Fibroblast of lung (primary cell): ENCODE data around the gene DENND1A. TPM values are rescaled to one million over a fixed set of nuclear protein-coding genes. Genes with fewer than 3 reads are reported as not detected.

Source experiments
- DNase-seq, 2 donors: peaks; one replicate each; pipeline versions ENCODE4 v3.0.0 to v3.0.0-alpha.2; 2010; ENCODE audit warnings: low read depth in 2 of 2
- H2AFZ ChIP-seq: 2 replicates; pipeline ENCODE4 v1.5.1; 2012; ENCODE audit warnings: low read length, control low read depth, inconsistent platforms
- H3K27ac ChIP-seq: 2 replicates; pipeline ENCODE4 v1.5.1; 2011; ENCODE audit warnings: low read length, control low read depth; ENCODE audit not compliant: insufficient read depth
- H3K27me3 ChIP-seq: 2 replicates; pipeline ENCODE4 v1.5.1; 2011; ENCODE audit warnings: mild to moderate bottlenecking, low read length; ENCODE audit not compliant: control insufficient read depth, insufficient read depth
- H3K36me3 ChIP-seq: 2 replicates; pipeline ENCODE4 v1.5.1; 2011; ENCODE audit warnings: low read length; ENCODE audit not compliant: control insufficient read depth, insufficient read depth
- H3K4me1 ChIP-seq: 2 replicates; pipeline ENCODE4 v1.5.1; 2011; ENCODE audit warnings: low read length; ENCODE audit not compliant: control insufficient read depth, insufficient read depth; ENCODE audit errors: extremely low read depth
- H3K4me2 ChIP-seq: 2 replicates; pipeline ENCODE4 v1.5.1; 2011; ENCODE audit warnings: low read length, control low read depth; ENCODE audit not compliant: insufficient read depth; ENCODE audit errors: extremely low read depth
- H3K4me3 ChIP-seq, 4 experiments: fragments of 200-600 bp in 1 of 4; sonication (generic) in 1 of 4; replicated peaks in 1 of 4; 2 replicates each; pipeline ENCODE4 v1.5.1; 2011 to 2016; ENCODE audit warnings: low read length in 4 of 4, low read depth in 3 of 4, mild to moderate bottlenecking in 3 of 4, control low read depth in 2 of 4, inconsistent platforms in 1 of 4, mixed read lengths in 1 of 4; ENCODE audit not compliant: insufficient read depth in 1 of 4; ENCODE audit errors: control extremely low read depth in 1 of 4
- H3K79me2 ChIP-seq: 2 replicates; pipeline ENCODE4 v1.5.1; 2012; ENCODE audit warnings: mild to moderate bottlenecking, low read length, inconsistent platforms; ENCODE audit not compliant: control insufficient read depth, insufficient read depth
- H3K9ac ChIP-seq: 2 replicates; pipeline ENCODE4 v1.5.1; 2011; ENCODE audit warnings: mild to moderate bottlenecking, low read length, control low read depth; ENCODE audit not compliant: insufficient read depth
- H3K9me3 ChIP-seq: 2 replicates; pipeline ENCODE4 v1.5.1; 2012; ENCODE audit warnings: low read depth, low read length; ENCODE audit not compliant: control insufficient read depth, insufficient read depth
- H4K20me1 ChIP-seq: 2 replicates; pipeline ENCODE4 v1.5.1; 2011; ENCODE audit warnings: low read length; ENCODE audit not compliant: control insufficient read depth, insufficient read depth; ENCODE audit errors: extremely low read depth
- CTCF ChIP-seq, 2 donors: IDR thresholded peaks in 1 of 2; conservative IDR thresholded peaks in 1 of 2; 1 replicate in 1 of 2; 2 replicates in 1 of 2; pipeline ENCODE4 v1.5.1; 2011 to 2012; ENCODE audit warnings: low read length in 2 of 2, control low read depth in 1 of 2, inconsistent platforms in 1 of 2, low read depth in 1 of 2, mild to moderate bottlenecking in 1 of 2
- EZH2 ChIP-seq: IDR thresholded peaks from 2 replicates; pipeline ENCODE4 v1.5.1; 2012; ENCODE audit warnings: low read length, control low read depth, mild to moderate bottlenecking; ENCODE audit errors: missing control alignments
- polyA plus RNA-seq, 2 donors: library from polyadenylated mRNA; depleted of rRNA in 1 of 2; stranded (reverse) in 1 of 2; unstranded in 1 of 2; fragments of >200 nt; gene quantifications; 2 replicates each; pipeline ENCODE4 v1.2.1, GENCODE V29; 2011 to 2012; ENCODE audit warnings: missing spikeins in 1 of 2
- total RNA-seq: library from RNA; depleted of rRNA; stranded (reverse); fragments of >200 nt; gene quantifications from 2 replicates; pipeline ENCODE4 v1.2.1, GENCODE V29; 2014

DENND1A gene
- total and polyA plus RNA-seq, 2 donors (not counting 1 experiment from before 2014, with no cell fraction given), result 13.0 to 18.3 TPM

GRCh38 chr9:123828449-123828848 lies 101.5 kb downstream of the DENND1A start:
- Histone ChIP-seq H3K27ac (no peak overlapping the region), H3K4me2 (no peak overlapping the region), H3K27me3 (no peaks in the 10 kb centered on the region), H3K79me2 (no peaks in the 10 kb centered on the region), H2AFZ (no peak overlapping the region), H3K9ac (no peak overlapping the region), H3K4me3 (no peak overlapping the region), H3K36me3 (no peaks in the 10 kb centered on the region), H3K9me3 (no peaks in the 10 kb centered on the region), H3K4me1 (no peaks in the 10 kb centered on the region), H4K20me1 (peaks cover 2% of the 10 kb centered on the region)
- TF ChIP-seq EZH2, result no peak
- no peak for TF ChIP-seq CTCF (conservative IDR thresholded peaks at IDR 0.05 in 1 of 2, IDR thresholded peaks at IDR 0.05 in 1 of 2; ENCODE audit: low read depth in 1 of 2, low read length in 2 of 2)
- peak in 1 of 2 donors; percentile 16 for DNase-seq

- Histone ChIP-seq H3K9ac (no peak overlapping the region), H4K20me1 (peaks cover 2% of the 10 kb centered on the region), H3K27ac (no peak overlapping the region), H3K4me1 (no peaks in the 10 kb centered on the region), H2AFZ (no peak overlapping the region), H3K4me2 (no peak overlapping the region), H3K79me2 (no peaks in the 10 kb centered on the region), H3K9me3 (no peaks in the 10 kb centered on the region), H3K27me3 (no peaks in the 10 kb centered on the region), H3K36me3 (no peaks in the 10 kb centered on the region), H3K4me3 (no peak overlapping the region)
- TF ChIP-seq CTCF (conservative IDR thresholded peaks at IDR 0.05 in 1 of 2, IDR thresholded peaks at IDR 0.05 in 1 of 2; ENCODE audit: low read depth in 1 of 2, low read length in 2 of 2) (peak in 1 of 2 donors; percentile 25), EZH2 (no peak)
- DNase-seq, result peak; percentile 16 to 81
These were observed 104.4 kb downstream of the DENND1A start for GRCh38 chr9:123825342-123826060.

- TF ChIP-seq CTCF (conservative IDR thresholded peaks at IDR 0.05 in 1 of 2, IDR thresholded peaks at IDR 0.05 in 1 of 2; ENCODE audit: low read depth in 1 of 2, low read length in 2 of 2) (no peak), EZH2 (no peak)
- H3K9me3 ChIP-seq, result no peaks in the 10 kb centered on the region
- H3K27ac ChIP-seq, result no peak overlapping the region
- peaks cover 2% of the 10 kb centered on the region for H4K20me1 ChIP-seq
- DNase-seq, result no peak
- H3K27me3 ChIP-seq, result no peaks in the 10 kb centered on the region
- H3K9ac ChIP-seq, result no peak overlapping the region
- no peak overlapping the region for H3K4me3 ChIP-seq
- no peak overlapping the region for H2AFZ ChIP-seq
- no peak overlapping the region for H3K4me2 ChIP-seq
- H3K36me3 ChIP-seq, result no peaks in the 10 kb centered on the region
- H3K4me1 ChIP-seq, result no peaks in the 10 kb centered on the region
- no peaks in the 10 kb centered on the region for H3K79me2 ChIP-seq
These were observed 106.6 kb downstream of the DENND1A start for GRCh38 chr9:123823194-123823947.
